GM23338 (cell line): ENCODE measurements around the gene CCDC50. TPM values are rescaled to one million over a fixed set of nuclear protein-coding genes. Genes with fewer than 3 reads are reported as not detected.

Experiments used
- ATAC-seq: fragments of 200-7000 bp; cut with Tn5 transposase; 3 replicates; pipeline ENCODE4 v1.9.1; 2020
- DNase-seq: peaks from one replicate; pipeline ENCODE4 v3.0.0-alpha.2; 2015; ENCODE audit warnings: low spot score
- H2AFZ ChIP-seq: fragments of 200-600 bp; sonication (generic); 2 replicates; pipeline ENCODE4 v1.8.0; 2016; ENCODE audit warnings: antibody characterized with exemption, mild to moderate bottlenecking, moderate library complexity
- H3F3A ChIP-seq: fragments of 200-600 bp; sonication (generic); replicated peaks from 2 replicates; pipeline ENCODE4 v1.8.0; 2017; ENCODE audit warnings: antibody characterized with exemption, mixed run types, low read depth
- H3K27ac ChIP-seq: fragments of 200-600 bp; sonication (generic); 2 replicates; pipeline ENCODE4 v1.6.1; 2016; ENCODE audit warnings: low read depth
- H3K27me3 ChIP-seq: fragments of 200-600 bp; sonication (generic); 2 replicates; pipeline ENCODE4 v1.8.0; 2016; ENCODE audit warnings: mild to moderate bottlenecking, mixed run types, moderate library complexity; ENCODE audit not compliant: insufficient read depth
- H3K36me3 ChIP-seq: fragments of 200-600 bp; sonication (generic); 2 replicates; pipeline ENCODE4 v1.8.0; 2016; ENCODE audit warnings: mild to moderate bottlenecking; ENCODE audit not compliant: insufficient read depth
- H3K4me1 ChIP-seq: fragments of 200-600 bp; sonication (generic); 2 replicates; pipeline ENCODE4 v1.8.0; 2016; ENCODE audit warnings: mild to moderate bottlenecking, moderate library complexity; ENCODE audit not compliant: insufficient read depth
- H3K4me2 ChIP-seq: fragments of 200-600 bp; sonication (generic); 2 replicates; pipeline ENCODE4 v1.7.1; 2017; ENCODE audit warnings: mixed run types
- H3K4me3 ChIP-seq: fragments of 200-600 bp; sonication (generic); 2 replicates; pipeline ENCODE4 v1.6.1; 2016; ENCODE audit warnings: mixed run types
- H3K79me2 ChIP-seq: fragments of 200-600 bp; sonication (generic); replicated peaks from 2 replicates; pipeline ENCODE4 v1.8.0; 2017; ENCODE audit warnings: mild to moderate bottlenecking; ENCODE audit not compliant: insufficient read depth
- H3K9me2 ChIP-seq: fragments of 200-600 bp; sonication (generic); 2 replicates; pipeline ENCODE4 v1.8.0; 2017; ENCODE audit not compliant: insufficient read depth
- H4K20me1 ChIP-seq: fragments of 200-600 bp; sonication (generic); replicated peaks from 2 replicates; pipeline ENCODE4 v1.8.0; 2017; ENCODE audit warnings: mild to moderate bottlenecking; ENCODE audit not compliant: insufficient read depth
- H3K27ac Mint-ChIP-seq: 2 replicates; pipeline ENCODE4 v1.8.0; 2020; ENCODE audit warnings: inconsistent platforms, mild to moderate bottlenecking, moderate library complexity, mixed read lengths
- H3K27me3 Mint-ChIP-seq: 3 replicates; pipeline ENCODE4 v1.8.0; 2022; ENCODE audit warnings: low read depth, mild to moderate bottlenecking, moderate library complexity, mixed read lengths, inconsistent platforms; ENCODE audit not compliant: insufficient read depth, poor library complexity
- H3K36me3 Mint-ChIP-seq: 3 replicates; pipeline ENCODE4 v1.8.0; 2021; ENCODE audit warnings: low read depth, mild to moderate bottlenecking, inconsistent platforms, moderate library complexity, mixed read lengths
- H3K4me1 Mint-ChIP-seq: 3 replicates; pipeline ENCODE4 v1.8.0; 2020; ENCODE audit warnings: mild to moderate bottlenecking, inconsistent platforms, mixed read lengths
- H3K4me3 Mint-ChIP-seq: 3 replicates; pipeline ENCODE4 v1.8.0; 2021; ENCODE audit warnings: moderate library complexity, mild to moderate bottlenecking, inconsistent platforms, mixed read lengths
- H3K9me3 Mint-ChIP-seq: 3 replicates; pipeline ENCODE4 v1.8.0; 2020; ENCODE audit warnings: moderate library complexity, mild to moderate bottlenecking, inconsistent platforms, mixed read lengths
- CREB1 ChIP-seq: fragments of 250-450 bp; sonication (Bioruptor Pico); IDR thresholded peaks from 2 replicates; pipeline ENCODE4 v1.5.0; 2020; ENCODE audit warnings: low read depth, mild to moderate bottlenecking, moderate library complexity
- CTCF ChIP-seq, 2 experiments: fragments of 200-600 bp in 1 of 2; sonication (generic) in 1 of 2; conservative IDR thresholded peaks; 2 replicates each; pipeline versions ENCODE4 v1.5.1 to v1.6.1; 2016 to 2017; ENCODE audit warnings: antibody characterized with exemption in 2 of 2, low read depth in 2 of 2, mild to moderate bottlenecking in 2 of 2, moderate library complexity in 1 of 2
- ETS1 ChIP-seq: IDR thresholded peaks from 2 replicates; pipeline ENCODE4 v1.6.1; 2016; ENCODE audit warnings: antibody characterized with exemption
- EZH2 ChIP-seq: fragments of 200-600 bp; sonication (generic); IDR thresholded peaks from one replicate; pipeline ENCODE4 v1.8.0; 2017; ENCODE audit warnings: antibody characterized with exemption, mild to moderate bottlenecking, low read depth; ENCODE audit not compliant: unreplicated experiment
- EZH2phosphoT487 ChIP-seq: fragments of 200-600 bp; sonication (generic); IDR thresholded peaks from one replicate; pipeline ENCODE4 v1.8.1; 2018; ENCODE audit warnings: antibody characterized with exemption; ENCODE audit not compliant: unreplicated experiment
- JUNB ChIP-seq: IDR thresholded peaks from one replicate; pipeline ENCODE4 v1.6.1; 2016; ENCODE audit warnings: antibody characterized with exemption; ENCODE audit not compliant: unreplicated experiment
- NANOG ChIP-seq: IDR thresholded peaks from 2 replicates; pipeline ENCODE4 v1.6.1; 2016; ENCODE audit warnings: antibody characterized with exemption, borderline replicate concordance
- POLR2AphosphoS5 ChIP-seq: IDR thresholded peaks from 2 replicates; pipeline ENCODE4 v1.6.1; 2016; ENCODE audit warnings: antibody characterized with exemption, low read depth
- STAT1 ChIP-seq: IDR thresholded peaks from one replicate; pipeline ENCODE4 v1.6.1; 2016; ENCODE audit warnings: antibody characterized with exemption; ENCODE audit not compliant: unreplicated experiment
- ZNF114 ChIP-seq: fragments of 250-450 bp; sonication (Bioruptor Pico); IDR thresholded peaks from 2 replicates; pipeline ENCODE4 v1.5.0; 2020; ENCODE audit warnings: mild to moderate bottlenecking, moderate library complexity
- ZNF331 ChIP-seq: fragments of 250-450 bp; sonication (Bioruptor Pico); IDR thresholded peaks from 2 replicates; pipeline ENCODE4 v1.5.0; 2020; ENCODE audit warnings: low read depth, mild to moderate bottlenecking, moderate library complexity
- ZNF462 ChIP-seq: fragments of 250-450 bp; sonication (Bioruptor Pico); IDR thresholded peaks from 2 replicates; pipeline ENCODE4 v1.5.0; 2020; ENCODE audit warnings: mild to moderate bottlenecking, moderate library complexity
- polyA plus RNA-seq: library from polyadenylated mRNA; unstranded; fragments of >200 nt; fragmentation: Nextera tagmentation; extraction: Ambion mirVana; gene quantifications from 2 replicates; pipeline ENCODE4 v1.2.1, GENCODE V29; 2016
- total RNA-seq: library from RNA; depleted of rRNA; stranded (reverse); fragments of >200 nt; shearing (Covaris generic); gene quantifications from 2 replicates; pipeline ENCODE4 v1.2.3, GENCODE V29; 2014
- TF ChIP-seq, protein P1 (sequence below): IDR thresholded peaks from one replicate; pipeline ENCODE4 v1.6.1; 2018; ENCODE audit warnings: antibody characterized with exemption; ENCODE audit not compliant: unreplicated experiment

The CCDC50 gene
- total and polyA plus RNA-seq, 2 experiments from 2014 or later, result 22.4 to 25.4 TPM

DNA sequence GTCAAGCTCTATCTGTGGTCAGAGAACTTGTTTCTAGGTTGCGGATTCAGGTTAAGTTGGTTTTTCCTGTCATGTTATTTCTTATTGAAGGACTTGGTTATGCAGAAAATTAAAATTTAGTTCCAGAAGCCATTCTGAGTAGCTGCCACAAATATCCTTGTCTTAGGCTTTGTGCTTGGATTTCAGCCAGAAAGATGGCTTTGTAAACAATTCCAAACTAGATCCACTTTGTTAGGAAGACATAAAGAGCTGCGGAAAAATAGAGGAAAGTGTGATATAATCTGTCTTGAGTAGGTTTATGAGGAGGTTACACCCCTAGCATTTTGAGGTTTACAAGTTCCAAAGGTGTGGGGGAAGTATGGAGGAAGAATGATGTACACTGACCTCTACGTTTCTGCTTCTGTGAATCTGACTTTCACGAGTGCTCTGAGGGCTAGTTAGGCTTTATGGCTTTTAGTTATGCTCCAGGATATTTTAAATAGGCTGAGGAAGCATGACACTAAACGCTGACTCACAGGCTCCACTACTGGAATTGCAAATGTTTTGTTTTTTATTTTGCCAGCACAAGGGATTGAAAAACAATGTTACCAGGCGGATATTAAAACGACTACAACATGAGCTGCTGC lies 47.4 kb downstream of the CCDC50 start:
- TF ChIP-seq, protein P1, sequence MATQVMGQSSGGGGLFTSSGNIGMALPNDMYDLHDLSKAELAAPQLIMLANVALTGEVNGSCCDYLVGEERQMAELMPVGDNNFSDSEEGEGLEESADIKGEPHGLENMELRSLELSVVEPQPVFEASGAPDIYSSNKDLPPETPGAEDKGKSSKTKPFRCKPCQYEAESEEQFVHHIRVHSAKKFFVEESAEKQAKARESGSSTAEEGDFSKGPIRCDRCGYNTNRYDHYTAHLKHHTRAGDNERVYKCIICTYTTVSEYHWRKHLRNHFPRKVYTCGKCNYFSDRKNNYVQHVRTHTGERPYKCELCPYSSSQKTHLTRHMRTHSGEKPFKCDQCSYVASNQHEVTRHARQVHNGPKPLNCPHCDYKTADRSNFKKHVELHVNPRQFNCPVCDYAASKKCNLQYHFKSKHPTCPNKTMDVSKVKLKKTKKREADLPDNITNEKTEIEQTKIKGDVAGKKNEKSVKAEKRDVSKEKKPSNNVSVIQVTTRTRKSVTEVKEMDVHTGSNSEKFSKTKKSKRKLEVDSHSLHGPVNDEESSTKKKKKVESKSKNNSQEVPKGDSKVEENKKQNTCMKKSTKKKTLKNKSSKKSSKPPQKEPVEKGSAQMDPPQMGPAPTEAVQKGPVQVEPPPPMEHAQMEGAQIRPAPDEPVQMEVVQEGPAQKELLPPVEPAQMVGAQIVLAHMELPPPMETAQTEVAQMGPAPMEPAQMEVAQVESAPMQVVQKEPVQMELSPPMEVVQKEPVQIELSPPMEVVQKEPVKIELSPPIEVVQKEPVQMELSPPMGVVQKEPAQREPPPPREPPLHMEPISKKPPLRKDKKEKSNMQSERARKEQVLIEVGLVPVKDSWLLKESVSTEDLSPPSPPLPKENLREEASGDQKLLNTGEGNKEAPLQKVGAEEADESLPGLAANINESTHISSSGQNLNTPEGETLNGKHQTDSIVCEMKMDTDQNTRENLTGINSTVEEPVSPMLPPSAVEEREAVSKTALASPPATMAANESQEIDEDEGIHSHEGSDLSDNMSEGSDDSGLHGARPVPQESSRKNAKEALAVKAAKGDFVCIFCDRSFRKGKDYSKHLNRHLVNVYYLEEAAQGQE, result no peak
- TF ChIP-seq CREB1 (CRISPR knock-in tag) (no peak), EZH2 (no peak), CTCF (conservative IDR thresholded peaks at IDR 0.05; ENCODE audit: low read depth in 2 of 2) (no peak), STAT1 (no peak), EZH2phosphoT487 (no peak), ETS1 (no peak), POLR2AphosphoS5 (no peak), ZNF331 (CRISPR knock-in tag) (no peak), ZNF114 (no peak), NANOG (no peak), ZNF462 (CRISPR knock-in tag) (no peak), JUNB (no peak)
- H2AFZ ChIP-seq, result no peak overlapping the region
- peaks cover 32% of the 10 kb centered on the region for H3K4me1 Mint-ChIP-seq
- peaks cover 20% of the 10 kb centered on the region for H3K4me1 ChIP-seq
- no peak for ATAC-seq
- DNase-seq, result no peak
- no peaks in the 10 kb centered on the region for H3F3A ChIP-seq
- H3K9me2 ChIP-seq, result peaks cover 3% of the 10 kb centered on the region; the same call in 1 of the 2 replicates
- H3K27ac Mint-ChIP-seq, result peak overlapping the region; percentile 91
- H3K36me3 ChIP-seq, result no peaks in the 10 kb centered on the region; the same call in 1 of the 2 replicates
- no peak overlapping the region for H3K4me3 ChIP-seq
- 0 out of 2 replicates have a peak overlapping the region, but pooled peaks have one; percentile 8 for H3K4me2 ChIP-seq
- no peak overlapping the region for H3K4me3 Mint-ChIP-seq
- no peaks in the 10 kb centered on the region for H3K9me3 Mint-ChIP-seq
- peaks cover 20% of the 10 kb centered on the region for H3K36me3 Mint-ChIP-seq
- no peaks in the 10 kb centered on the region for H3K27me3 Mint-ChIP-seq
- H3K27me3 ChIP-seq, result no peaks in the 10 kb centered on the region
- no peak overlapping the region for H3K27ac ChIP-seq
- no peaks in the 10 kb centered on the region for H4K20me1 ChIP-seq
- no peaks in the 10 kb centered on the region for H3K79me2 ChIP-seq
